HEK293T (cell line): Measurements from ENCODE around the gene GATB.

Experiments used
- BHLHE40 ChIP-seq: fragments of 450-650 bp; IDR thresholded peaks from 2 replicates; pipeline ENCODE4 v1.6.1; 2016; ENCODE audit warnings: mild to moderate bottlenecking, moderate library complexity, borderline replicate concordance
- CTBP1 ChIP-seq: fragments of 450-650 bp; IDR thresholded peaks from 2 replicates; pipeline ENCODE4 v1.6.1; 2016; ENCODE audit warnings: borderline replicate concordance
- FOXM1 ChIP-seq: fragments of 450-650 bp; IDR thresholded peaks from 2 replicates; pipeline ENCODE4 v1.6.1; 2017; ENCODE audit warnings: mild to moderate bottlenecking, borderline replicate concordance
- SP1 ChIP-seq: fragments of 450-650 bp; IDR thresholded peaks from 2 replicates; pipeline ENCODE4 v1.6.1; 2017
- TARDBP ChIP-seq: fragments of 450-650 bp; IDR thresholded peaks from 2 replicates; pipeline ENCODE4 v1.6.1; 2016

GRCh38 chr4:151782296-151782695 lies 21.5 kb upstream of the GATB start:
- TF ChIP-seq BHLHE40 (no peak), CTBP1 (no peak), TARDBP (no peak), SP1 (no peak), FOXM1 (no peak)
